ENCODE measurements around the gene NPAS3.

DNA sequence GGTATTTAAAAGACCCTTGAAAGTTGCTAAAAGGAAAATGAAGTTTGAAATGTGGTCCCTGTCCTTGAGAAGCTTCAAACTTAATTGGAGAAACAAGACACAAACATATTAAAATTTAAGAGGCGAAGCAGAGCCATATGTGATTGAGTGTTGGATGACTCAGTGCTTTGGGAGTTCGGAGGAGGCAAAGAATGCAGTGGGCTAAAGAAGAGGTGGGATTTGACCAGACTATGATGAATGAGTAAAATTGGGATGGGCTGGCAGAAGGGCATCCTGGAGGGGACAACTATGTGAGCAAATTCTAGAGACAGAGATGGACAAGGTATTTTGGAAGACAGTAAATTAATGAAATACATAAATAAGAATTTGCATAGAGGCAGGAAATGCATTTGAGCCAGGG is 653.6 kb downstream of the NPAS3 start:
- TF ChIP-seq POLR2AphosphoS5 (IDR thresholded peaks at IDR 0.05; ENCODE audit: low read depth, low read length) (no peak), RBBP5 (IDR thresholded peaks at IDR 0.05; ENCODE audit: borderline replicate concordance, low read depth, low read length) (no peak), TCF12 (IDR thresholded peaks at IDR 0.05; ENCODE audit: low read depth, low read length) (no peak), JUN (IDR thresholded peaks at IDR 0.05; ENCODE audit: low read depth, low read length) (no peak), RNF2 (IDR thresholded peaks at IDR 0.05; ENCODE audit: borderline replicate concordance, low read depth, low read length, missing control alignments, poor library complexity, severe bottlenecking) (no peak)
- TF ChIP-seq, protein P1, sequence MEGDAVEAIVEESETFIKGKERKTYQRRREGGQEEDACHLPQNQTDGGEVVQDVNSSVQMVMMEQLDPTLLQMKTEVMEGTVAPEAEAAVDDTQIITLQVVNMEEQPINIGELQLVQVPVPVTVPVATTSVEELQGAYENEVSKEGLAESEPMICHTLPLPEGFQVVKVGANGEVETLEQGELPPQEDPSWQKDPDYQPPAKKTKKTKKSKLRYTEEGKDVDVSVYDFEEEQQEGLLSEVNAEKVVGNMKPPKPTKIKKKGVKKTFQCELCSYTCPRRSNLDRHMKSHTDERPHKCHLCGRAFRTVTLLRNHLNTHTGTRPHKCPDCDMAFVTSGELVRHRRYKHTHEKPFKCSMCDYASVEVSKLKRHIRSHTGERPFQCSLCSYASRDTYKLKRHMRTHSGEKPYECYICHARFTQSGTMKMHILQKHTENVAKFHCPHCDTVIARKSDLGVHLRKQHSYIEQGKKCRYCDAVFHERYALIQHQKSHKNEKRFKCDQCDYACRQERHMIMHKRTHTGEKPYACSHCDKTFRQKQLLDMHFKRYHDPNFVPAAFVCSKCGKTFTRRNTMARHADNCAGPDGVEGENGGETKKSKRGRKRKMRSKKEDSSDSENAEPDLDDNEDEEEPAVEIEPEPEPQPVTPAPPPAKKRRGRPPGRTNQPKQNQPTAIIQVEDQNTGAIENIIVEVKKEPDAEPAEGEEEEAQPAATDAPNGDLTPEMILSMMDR (IDR thresholded peaks at IDR 0.05; ENCODE audit: control extremely low read depth in 1 of 3, insufficient read depth in 1 of 3, low read depth in 1 of 3, low read length in 3 of 3), result no peak
- TF ChIP-seq, protein P2, sequence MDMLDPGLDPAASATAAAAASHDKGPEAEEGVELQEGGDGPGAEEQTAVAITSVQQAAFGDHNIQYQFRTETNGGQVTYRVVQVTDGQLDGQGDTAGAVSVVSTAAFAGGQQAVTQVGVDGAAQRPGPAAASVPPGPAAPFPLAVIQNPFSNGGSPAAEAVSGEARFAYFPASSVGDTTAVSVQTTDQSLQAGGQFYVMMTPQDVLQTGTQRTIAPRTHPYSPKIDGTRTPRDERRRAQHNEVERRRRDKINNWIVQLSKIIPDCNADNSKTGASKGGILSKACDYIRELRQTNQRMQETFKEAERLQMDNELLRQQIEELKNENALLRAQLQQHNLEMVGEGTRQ (IDR thresholded peaks at IDR 0.05; ENCODE audit: low read length), result no peak

All from H1 (cell line).